Tibial nerve (tissue), 4 donors: Measurements from ENCODE around the gene LAT.

ENCODE experiments used
- CTCF ChIP-seq, 5 experiments: fragments of 200-600 bp in 3 of 5; fragments of 450-650 bp in 2 of 5; sonication (generic) in 3 of 5; IDR thresholded peaks; one replicate each; pipeline ENCODE4 v1.5.1; 2016 to 2019; ENCODE audit warnings: antibody characterized with exemption in 5 of 5, mild to moderate bottlenecking in 3 of 5, moderate library complexity in 2 of 5
- EP300 ChIP-seq, 2 donors: sonication (generic); formaldehyde crosslinking; IDR thresholded peaks; one replicate each; pipeline ENCODE4 v1.6.1; 2017; ENCODE audit warnings: antibody characterized with exemption in 2 of 2, mild to moderate bottlenecking in 1 of 2
- POLR2A ChIP-seq, 2 donors: fragments of 450-650 bp; IDR thresholded peaks; one replicate each; pipeline ENCODE4 v1.6.1; 2017; ENCODE audit warnings: antibody characterized with exemption in 2 of 2, mild to moderate bottlenecking in 2 of 2, moderate library complexity in 2 of 2

DNA sequence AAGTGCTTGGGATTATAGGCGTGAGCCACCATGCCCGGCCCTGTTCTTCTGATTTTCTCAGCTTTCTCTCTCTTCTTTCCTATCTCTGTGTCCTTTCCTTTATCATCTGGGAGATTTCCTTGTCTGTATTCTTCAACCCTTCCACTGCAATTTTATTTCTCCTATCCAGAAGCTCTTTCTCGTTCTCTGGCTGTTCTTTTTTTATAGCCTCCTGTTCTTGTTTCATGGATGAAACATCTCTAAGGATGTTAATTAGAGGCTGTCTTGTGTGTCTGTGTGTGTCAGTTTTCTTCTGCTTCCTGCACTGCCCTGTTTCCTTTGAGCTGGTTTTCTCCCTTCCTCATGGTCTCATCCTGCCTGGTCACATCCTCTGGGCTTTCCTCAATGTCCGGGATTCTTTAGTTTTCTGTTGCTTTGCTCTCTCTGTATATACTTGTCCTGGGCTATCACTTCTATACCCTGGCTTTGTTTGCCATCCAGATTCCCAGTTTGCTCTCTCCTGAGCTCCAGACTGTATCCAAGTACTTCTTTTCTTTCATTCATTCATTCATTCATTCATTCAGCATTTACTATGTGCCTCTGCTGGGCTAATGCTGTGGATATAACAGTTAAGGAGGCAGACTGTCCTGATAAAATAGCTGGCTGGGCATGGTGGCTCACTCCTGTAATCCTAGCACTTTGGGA lies 2.5 kb downstream of the LAT start:
- TF ChIP-seq CTCF (IDR thresholded peaks at IDR 0.05), result no peak
- TF ChIP-seq EP300 (IDR thresholded peaks at IDR 0.05), result no peak
- TF ChIP-seq POLR2A (IDR thresholded peaks at IDR 0.05), result no peak
